Tibial nerve (tissue), 4 donors: ENCODE data around the gene CDC6. TPM values are rescaled to one million over a fixed set of nuclear protein-coding genes. Genes with fewer than 3 reads are reported as not detected.

Experiments
- DNase-seq, 2 donors: peaks; one replicate each; pipeline ENCODE4 v3.0.0-alpha.2; 2019; ENCODE audit warnings: low spot score in 2 of 2
- H3K27ac ChIP-seq, 4 donors: fragments of 200-600 bp; sonication (generic) in 3 of 4; one replicate each; pipeline ENCODE4 v1.5.1; 2017 to 2019; ENCODE audit warnings: mild to moderate bottlenecking in 1 of 4
- H3K27me3 ChIP-seq, 2 donors: fragments of 200-600 bp; sonication (generic) in 1 of 2; one replicate each; pipeline versions ENCODE4 v1.5.1 to v1.6.0; 2017 to 2019
- H3K36me3 ChIP-seq, 3 donors: fragments of 200-600 bp; sonication (generic); one replicate each; pipeline ENCODE4 v1.5.1; 2018 to 2019
- H3K4me1 ChIP-seq, 4 donors: fragments of 200-600 bp; sonication (generic) in 3 of 4; one replicate each; pipeline ENCODE4 v1.5.1; 2017 to 2019
- H3K4me3 ChIP-seq, 4 donors: fragments of 200-600 bp; sonication (generic) in 3 of 4; one replicate each; pipeline ENCODE4 v1.5.1; 2017 to 2019; ENCODE audit warnings: mild to moderate bottlenecking in 1 of 4, moderate library complexity in 1 of 4
- H3K9me3 ChIP-seq, 4 donors: fragments of 200-600 bp; sonication (generic) in 3 of 4; one replicate each; pipeline ENCODE4 v1.5.1; 2017 to 2019
- CTCF ChIP-seq, 5 experiments: fragments of 200-600 bp in 3 of 5; fragments of 450-650 bp in 2 of 5; sonication (generic) in 3 of 5; IDR thresholded peaks; one replicate each; pipeline ENCODE4 v1.5.1; 2016 to 2019; ENCODE audit warnings: antibody characterized with exemption in 5 of 5, mild to moderate bottlenecking in 3 of 5, moderate library complexity in 2 of 5
- EP300 ChIP-seq, 2 donors: sonication (generic); formaldehyde crosslinking; IDR thresholded peaks; one replicate each; pipeline ENCODE4 v1.6.1; 2017; ENCODE audit warnings: antibody characterized with exemption in 2 of 2, mild to moderate bottlenecking in 1 of 2
- POLR2A ChIP-seq, 2 donors: fragments of 450-650 bp; IDR thresholded peaks; one replicate each; pipeline ENCODE4 v1.6.1; 2017; ENCODE audit warnings: antibody characterized with exemption in 2 of 2, mild to moderate bottlenecking in 2 of 2, moderate library complexity in 2 of 2
- WGBS, 2 donors: methylation state at CpG; one replicate each; pipeline ENCODE4 v1.1.5; 2018; 5-methylcytosine and 5-hydroxymethylcytosine counted together
- total RNA-seq, 4 donors: library from RNA; depleted of rRNA; stranded (reverse); fragments of >200 nt; gene quantifications; one replicate each; pipeline ENCODE4 v1.1.0, GENCODE V29; 2016

CDC6 gene
- total RNA-seq = 1 to 10 TPM in 1 of 4 donors, under 1 TPM in 3; 0.20 to 1.8 (median 0.43) TPM

GRCh38 chr17:40287494-40288369, at the start of gene CDC6:
Gene CDC6 (plus strand): TSS chr17:40287879. CDS start chr17:40289421, 1,542 bp downstream.
- no peaks in the 10 kb centered on the region for H3K27me3 ChIP-seq
- peak; percentile 96 for DNase-seq
- H3K4me1 ChIP-seq = peaks cover 0 to 50% (median 8%) of the 10 kb centered on the region in 4 donors
- TF ChIP-seq POLR2A (IDR thresholded peaks at IDR 0.05) = peak in 1 of 2 donors; percentile 10
- peak; percentile 79 to 95 for TF ChIP-seq EP300 (IDR thresholded peaks at IDR 0.05)
- TF ChIP-seq CTCF (IDR thresholded peaks at IDR 0.05) = peak in 1 of 5 experiments; percentile 25
- no peaks in the 10 kb centered on the region for H3K9me3 ChIP-seq
- 0% methylated on average over 36 to 47 of the region's 47 CpGs for WGBS, 2 donors
- peak within 1 kb of the TSS; percentile 25 to 66 (median 40) for H3K4me3 ChIP-seq
- no peaks in the 10 kb centered on the region for H3K36me3 ChIP-seq
- H3K27ac ChIP-seq = peak within 1 kb of the TSS in 2 of 4 donors; percentile 40 to 54

GRCh38 chr17:40241252-40241834, 46.3 kb upstream of the CDC6 start:
- Histone ChIP-seq H3K4me1 (peaks cover 0 to 39% (median 13%) of the 10 kb centered on the region in 4 donors), H3K9me3 (no peaks in the 10 kb centered on the region), H3K4me3 (no peak overlapping the region), H3K27me3 (no peaks in the 10 kb centered on the region), H3K27ac (peak overlapping the region in 1 of 4 donors; percentile 49), H3K36me3 (no peaks in the 10 kb centered on the region)
- 43 to 60% methylated on average over 4 of the region's 4 CpGs for WGBS, 2 donors
- TF ChIP-seq EP300 (IDR thresholded peaks at IDR 0.05) (no peak), POLR2A (IDR thresholded peaks at IDR 0.05) (no peak), CTCF (IDR thresholded peaks at IDR 0.05) (no peak)
- DNase-seq = no peak

- H3K27me3 ChIP-seq = no peaks in the 10 kb centered on the region
- H3K4me3 ChIP-seq = no peak overlapping the region
- TF ChIP-seq CTCF (IDR thresholded peaks at IDR 0.05) (no peak), EP300 (IDR thresholded peaks at IDR 0.05) (no peak), POLR2A (IDR thresholded peaks at IDR 0.05) (no peak)
- H3K4me1 ChIP-seq = peaks cover 0 to 39% (median 13%) of the 10 kb centered on the region in 4 donors
- H3K9me3 ChIP-seq = no peaks in the 10 kb centered on the region
- no peak for DNase-seq
- no peaks in the 10 kb centered on the region for H3K36me3 ChIP-seq
- 68 to 78% methylated on average over 3 of the region's 3 CpGs for WGBS, 2 donors
- no peak overlapping the region for H3K27ac ChIP-seq
Measured at GRCh38 chr17:40242774-40243173, 44.9 kb upstream of the CDC6 start.

GRCh38 chr17:40243761-40244160, 43.9 kb upstream of the CDC6 start:
- H3K27me3 ChIP-seq = no peaks in the 10 kb centered on the region
- H3K4me3 ChIP-seq = no peak overlapping the region
- peak overlapping the region in 1 of 4 donors; percentile 26 for H3K27ac ChIP-seq
- H3K4me1 ChIP-seq = peaks cover 0 to 44% (median 15%) of the 10 kb centered on the region in 4 donors
- 70 to 72% methylated on average over 3 of the region's 3 CpGs for WGBS, 2 donors
- no peak for TF ChIP-seq POLR2A (IDR thresholded peaks at IDR 0.05)
- no peak for TF ChIP-seq EP300 (IDR thresholded peaks at IDR 0.05)
- no peak for TF ChIP-seq CTCF (IDR thresholded peaks at IDR 0.05)
- H3K36me3 ChIP-seq = no peaks in the 10 kb centered on the region
- no peak for DNase-seq
- no peaks in the 10 kb centered on the region for H3K9me3 ChIP-seq

- 79 to 84% methylated on average over 4 of the region's 4 CpGs for WGBS, 2 donors
- Histone ChIP-seq H3K27me3 (no peaks in the 10 kb centered on the region), H3K27ac (peak overlapping the region in 1 of 4 donors; percentile 26), H3K4me3 (no peak overlapping the region), H3K36me3 (no peaks in the 10 kb centered on the region), H3K9me3 (no peaks in the 10 kb centered on the region), H3K4me1 (peaks cover 0 to 49% (median 17%) of the 10 kb centered on the region in 4 donors)
- TF ChIP-seq POLR2A (IDR thresholded peaks at IDR 0.05) (no peak), CTCF (IDR thresholded peaks at IDR 0.05) (no peak), EP300 (IDR thresholded peaks at IDR 0.05) (no peak)
- no peak for DNase-seq
Measured at GRCh38 chr17:40244255-40244654, 43.4 kb upstream of the CDC6 start.
